Stimulated activated CD4-positive, alpha-beta T cell treated with anti-CD3 and anti-CD28 coated beads, TNF-alpha, amount 100 ng/mL, for 24 hours (primary cell): ENCODE results near the gene VKORC1L1.
"Not testable (repeated sequence)": the region's sequence is repeated elsewhere in the genome, so short reads cannot be mapped to it uniquely, and the experiment has no call there.

Source experiments
- DNase-seq, 3 experiments: peaks; one replicate each; pipeline ENCODE4 v3.0.0-alpha.2; 2020; ENCODE audit warnings: low read depth in 3 of 3

Gene VKORC1L1

GRCh38 chr7:65938336-65938895 lies 65.5 kb downstream of the VKORC1L1 start:
- DNase-seq, result no peak

- not testable (repeated sequence) for DNase-seq
Observed at GRCh38 chr7:65945787-65946186, 72.9 kb downstream of the VKORC1L1 start.

- DNase-seq, result no peak
Observed at GRCh38 chr7:65946904-65947303, 74.0 kb downstream of the VKORC1L1 start.

DNA sequence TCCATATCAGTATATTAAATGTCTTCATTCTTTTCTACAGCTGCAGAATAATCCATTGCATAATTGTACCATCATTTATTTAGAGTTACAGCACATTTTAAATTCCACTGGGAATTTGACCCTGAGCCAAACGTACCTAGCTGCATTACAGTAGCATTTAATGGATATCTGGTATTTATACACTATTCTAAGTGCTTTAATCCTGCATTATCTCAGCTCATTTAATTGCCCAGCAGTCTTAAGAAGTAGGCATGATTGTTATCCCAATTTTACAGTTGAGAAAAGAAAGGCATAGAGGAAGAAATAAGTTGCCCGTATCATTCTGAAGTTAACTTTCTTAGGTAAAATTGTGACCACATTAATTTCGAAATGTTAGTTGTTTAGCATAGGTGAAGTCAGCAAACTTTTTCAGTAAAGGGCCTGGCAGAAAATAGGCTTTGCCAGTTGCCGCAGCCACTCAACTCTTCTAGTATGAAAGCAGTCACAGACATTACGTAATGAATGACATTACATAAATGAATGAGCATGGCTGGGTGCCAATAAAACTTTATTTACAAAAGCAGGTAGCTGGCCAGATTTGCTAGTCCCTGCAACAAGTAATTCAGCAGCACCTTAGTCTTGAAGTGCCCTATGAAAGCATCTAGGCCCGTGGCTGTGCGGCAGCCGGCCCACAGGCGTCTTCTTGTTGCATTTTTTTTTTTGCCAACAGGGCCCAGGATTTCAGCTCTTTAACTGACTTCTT lies 79.1 kb downstream of the VKORC1L1 start:
- DNase-seq, result no peak

- no peak for DNase-seq
Observed at GRCh38 chr7:65953001-65953720, 80.3 kb downstream of the VKORC1L1 start.

GRCh38 chr7:65953890-65954450 lies 81.1 kb downstream of the VKORC1L1 start:
- no peak for DNase-seq

DNA sequence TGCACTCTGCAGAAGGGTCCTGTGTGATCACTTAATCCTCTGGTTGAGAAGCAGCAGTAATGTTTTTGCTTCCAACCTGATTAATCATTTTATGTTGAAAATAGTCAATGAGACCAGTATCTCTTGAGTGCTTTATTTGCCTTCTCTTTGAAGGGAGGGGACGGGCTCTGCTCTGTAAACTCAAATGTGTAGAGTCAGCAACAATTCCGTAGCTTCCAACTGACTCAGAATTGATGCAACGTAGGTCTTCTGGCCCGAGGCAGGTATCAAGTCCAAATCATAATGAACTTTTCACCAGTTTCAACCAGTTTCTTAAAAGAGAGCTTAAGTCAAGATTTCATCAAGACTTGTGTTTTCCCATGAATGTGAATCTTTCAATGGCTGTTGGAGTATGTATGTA lies 82.8 kb downstream of the VKORC1L1 start:
- no peak for DNase-seq

DNA sequence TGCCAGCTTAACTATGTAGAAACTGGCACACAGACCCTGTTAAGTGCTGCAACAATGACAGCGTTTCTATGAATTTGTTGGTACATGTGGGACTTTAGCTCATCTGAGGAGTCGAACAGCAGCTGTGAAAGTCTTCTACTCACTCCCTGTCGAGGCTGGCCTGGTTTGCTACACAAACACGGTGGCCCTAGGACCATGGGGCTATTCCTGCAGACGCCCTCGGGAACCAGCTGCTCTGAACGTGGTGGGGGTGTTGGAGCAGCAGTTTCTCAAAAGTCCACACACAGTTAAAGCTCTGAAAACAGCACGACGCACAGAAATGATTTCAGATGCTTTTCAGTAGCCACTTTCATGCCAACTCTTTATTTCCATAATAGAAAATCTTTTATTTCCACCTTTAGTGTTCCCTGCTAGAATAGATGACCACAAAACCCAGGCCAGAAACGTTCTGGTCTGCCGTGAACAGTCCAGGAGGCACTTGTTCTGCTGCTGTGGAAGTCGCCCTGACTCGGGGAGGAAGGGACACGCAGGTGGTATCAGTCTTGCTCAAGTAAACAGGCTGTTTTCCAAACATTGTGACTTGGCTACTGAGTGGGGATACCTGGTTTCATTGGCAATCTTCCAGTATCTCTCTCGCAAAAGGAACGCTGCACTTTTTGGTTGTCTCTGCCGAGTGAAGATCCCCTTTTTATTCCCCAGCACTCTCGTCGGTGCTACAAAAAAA lies 87.6 kb downstream of the VKORC1L1 start:
- no peak for DNase-seq

GRCh38 chr7:65962033-65962432 lies 89.2 kb downstream of the VKORC1L1 start:
- no peak for DNase-seq

GRCh38 chr7:65964671-65965070 lies 91.8 kb downstream of the VKORC1L1 start:
- DNase-seq, result not testable (repeated sequence)

- DNase-seq, result no peak
Observed at GRCh38 chr7:65966146-65966545, 93.3 kb downstream of the VKORC1L1 start.

GRCh38 chr7:65967361-65968155 lies 94.7 kb downstream of the VKORC1L1 start:
- no peak for DNase-seq

DNA sequence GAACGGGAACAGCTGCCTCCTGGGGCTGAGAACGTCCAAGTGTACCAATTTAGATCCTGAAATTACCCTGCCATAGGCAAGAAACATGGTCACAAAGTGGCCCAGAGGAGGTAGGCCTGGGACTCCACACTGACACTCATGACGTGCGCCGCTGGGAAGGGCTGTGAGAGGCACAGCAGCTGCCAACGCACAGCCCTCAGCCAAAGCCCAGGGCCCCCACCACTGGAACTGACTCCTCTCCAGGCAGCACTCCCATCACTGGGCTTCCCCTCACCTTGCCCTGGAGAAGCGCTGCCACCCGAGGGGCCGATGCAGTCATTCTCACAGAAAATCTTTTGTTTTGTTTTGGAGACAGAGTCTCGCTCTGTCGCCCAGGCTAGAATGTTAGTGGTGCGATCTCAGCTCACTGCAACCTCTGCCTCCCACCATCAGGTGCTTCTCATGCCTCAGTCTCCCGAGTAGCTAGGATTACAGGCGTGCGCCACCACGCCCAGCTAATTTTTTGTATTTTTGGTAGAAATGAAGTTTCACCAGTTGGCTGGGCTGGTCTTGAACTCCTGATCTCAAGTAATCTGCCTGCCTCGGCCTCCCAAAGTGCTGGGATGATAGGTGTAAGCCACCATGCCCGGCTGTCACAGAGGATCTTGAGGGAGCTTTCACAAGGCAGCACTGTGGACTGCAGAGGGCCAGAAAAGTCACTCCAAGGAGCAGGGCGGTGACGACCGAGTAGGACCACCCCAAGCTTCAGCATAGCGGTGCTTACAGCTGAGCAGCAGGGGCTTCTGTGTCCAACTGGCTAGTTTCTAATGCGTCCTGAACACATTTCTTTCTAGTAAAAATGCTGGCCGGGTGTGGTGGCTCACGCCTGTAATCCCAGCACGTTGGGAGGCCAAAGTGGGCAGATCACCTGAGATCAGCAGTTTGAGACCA lies 95.6 kb downstream of the VKORC1L1 start:
- no peak for DNase-seq

- no peak for DNase-seq
Observed at GRCh38 chr7:65971021-65971420, 98.1 kb downstream of the VKORC1L1 start.

GRCh38 chr7:65972976-65973375 lies 100.1 kb downstream of the VKORC1L1 start:
- DNase-seq, result no peak

GRCh38 chr7:65974191-65974801 lies 101.4 kb downstream of the VKORC1L1 start:
- no peak for DNase-seq

- no peak for DNase-seq
Observed at GRCh38 chr7:65974876-65975275, 102.0 kb downstream of the VKORC1L1 start.

GRCh38 chr7:65975814-65976445 lies 103.1 kb downstream of the VKORC1L1 start:
- DNase-seq, result no peak

DNA sequence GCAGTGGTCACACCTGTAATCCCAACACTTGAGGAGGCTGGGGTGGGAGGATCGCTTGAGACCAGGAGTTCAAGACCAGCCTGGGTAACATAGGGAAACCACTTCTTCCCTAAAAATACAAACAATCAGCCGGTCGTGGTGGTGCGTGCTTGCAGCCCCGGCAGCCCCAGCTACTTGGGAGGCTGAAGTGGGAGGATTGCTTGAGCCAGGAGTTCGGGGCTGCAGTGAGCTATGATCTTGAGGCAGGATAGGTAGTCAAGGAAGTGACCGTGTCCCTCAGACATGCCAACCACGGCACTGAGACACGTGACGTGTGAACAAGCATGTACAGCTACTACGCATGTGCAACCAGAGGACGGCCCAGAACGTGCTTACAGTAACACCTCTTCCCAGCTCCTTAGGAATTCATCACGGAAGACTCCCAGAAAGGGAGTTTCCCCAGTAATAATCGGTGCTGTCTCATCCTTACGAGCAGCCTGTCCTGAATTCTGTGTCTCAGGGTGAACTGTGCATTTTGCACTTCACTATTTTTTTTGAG lies 103.9 kb downstream of the VKORC1L1 start:
- DNase-seq, result no peak
